H1 (cell line): ENCODE results near the gene FAM193A. TPM values are rescaled to one million over a fixed set of nuclear protein-coding genes. Genes with fewer than 3 reads are reported as not detected.

Experiments used
- CTCF ChIA-PET: fragments of 300-600 bp; sonication (Branson Sonifier 250); formaldehyde crosslinking; loops from one replicate; lab custom pipeline; 2021; ENCODE audit not compliant: partially characterized antibody; lab: Charles Lee
- POLR2A ChIA-PET: fragments of 300-600 bp; sonication (Branson Sonifier 250); formaldehyde crosslinking; loops from one replicate; lab custom pipeline; 2021; ENCODE audit warnings: inconsistent platforms; ENCODE audit not compliant: partially characterized antibody; lab: Charles Lee
- DNase-seq, 2 experiments: peaks; one replicate each; pipeline versions ENCODE4 v3.0.0 to v3.0.0-alpha.2; 2010 to 2022; ENCODE audit warnings: low spot score in 2 of 2, low read depth in 1 of 2, mixed read lengths in 1 of 2
- FAIRE-seq: peaks from 2 replicates; lab custom pipeline; 2011; peaks lifted over from hg19 to GRCh38; lab: Jason Lieb, UNC
- H2AFZ ChIP-seq: 2 replicates; pipeline ENCODE4 v1.8.1; 2012; ENCODE audit warnings: low read length, inconsistent platforms
- H2AK5ac ChIP-seq: 2 replicates; pipeline ENCODE4 v1.6.1; 2013; ENCODE audit warnings: low read depth, low read length
- H2BK120ac ChIP-seq: replicated peaks from 2 replicates; pipeline ENCODE3; 2013; ENCODE audit warnings: low read depth, low read length, inconsistent platforms
- H2BK12ac ChIP-seq: 2 replicates; pipeline ENCODE4 v1.6.1; 2013; ENCODE audit warnings: low read depth, low read length
- H2BK15ac ChIP-seq: 2 replicates; pipeline ENCODE4 v1.6.1; 2013; ENCODE audit warnings: low read length
- H2BK20ac ChIP-seq: 2 replicates; pipeline ENCODE4 v1.6.1; 2013; ENCODE audit warnings: low read length
- H2BK5ac ChIP-seq: 2 replicates; pipeline ENCODE4 v1.6.1; 2013; ENCODE audit warnings: low read depth, low read length
- H3K14ac ChIP-seq: 2 replicates; pipeline ENCODE4 v1.6.1; 2013; ENCODE audit warnings: inconsistent platforms; ENCODE audit not compliant: insufficient read length
- H3K18ac ChIP-seq: 2 replicates; pipeline ENCODE4 v1.6.1; 2013; ENCODE audit warnings: low read length; ENCODE audit errors: extremely low read depth
- H3K23ac ChIP-seq: 2 replicates; pipeline ENCODE4 v1.6.1; 2013; ENCODE audit warnings: inconsistent platforms; ENCODE audit not compliant: insufficient read length
- H3K23me2 ChIP-seq: 2 replicates; pipeline ENCODE4 v1.6.1; 2013; ENCODE audit warnings: low read depth, low read length
- H3K27ac ChIP-seq: 2 replicates; pipeline ENCODE4 v1.6.1; 2011; ENCODE audit warnings: low read depth, low read length, inconsistent platforms
- H3K27me3 ChIP-seq, 4 experiments: replicated peaks in 1 of 4; 1 replicate in 1 of 4; 2 replicates in 3 of 4; pipeline versions ENCODE4 v1.6.1 to v1.8.1; 2011 to 2013; ENCODE audit warnings: low read length in 3 of 4, mild to moderate bottlenecking in 3 of 4, inconsistent platforms in 2 of 4, mixed read lengths in 2 of 4, moderate library complexity in 1 of 4; ENCODE audit not compliant: control insufficient read depth in 3 of 4, insufficient read depth in 3 of 4; ENCODE audit errors: extremely low read depth in 1 of 4
- H3K36me3 ChIP-seq, 4 experiments: 2 replicates each; pipeline versions ENCODE4 v1.6.1 to v1.8.1; 2011 to 2013; ENCODE audit warnings: mild to moderate bottlenecking in 4 of 4, low read length in 3 of 4, moderate library complexity in 2 of 4, control low read depth in 1 of 4, inconsistent platforms in 1 of 4; ENCODE audit not compliant: insufficient read depth in 4 of 4, control insufficient read depth in 2 of 4
- H3K4ac ChIP-seq: replicated peaks from 2 replicates; pipeline ENCODE3; 2013; ENCODE audit warnings: low read length, low read depth, mixed read lengths, inconsistent platforms; ENCODE audit not compliant: insufficient read length
- H3K4me1 ChIP-seq, 4 experiments: replicated peaks in 1 of 4; 1 replicate in 1 of 4; 2 replicates in 3 of 4; pipeline versions ENCODE4 v1.6.1 to v1.8.1; 2011 to 2013; ENCODE audit warnings: low read length in 3 of 4, inconsistent platforms in 2 of 4, mixed read lengths in 1 of 4; ENCODE audit not compliant: insufficient read depth in 4 of 4, control insufficient read depth in 3 of 4
- H3K4me2 ChIP-seq, 2 experiments: 2 replicates each; pipeline versions ENCODE4 v1.6.1 to v1.8.1; 2011 to 2013; ENCODE audit warnings: low read depth in 2 of 2, low read length in 2 of 2, control low read depth in 1 of 2, inconsistent platforms in 1 of 2, mild to moderate bottlenecking in 1 of 2; ENCODE audit not compliant: insufficient read depth in 1 of 2
- H3K4me3 ChIP-seq, 4 experiments: fragments of 200-600, 300-600 bp in 1 of 4; sonication (generic), shearing (Covaris generic), sonication (Bioruptor Twin) in 1 of 4; 2 replicates each; pipeline versions ENCODE4 v1.5.1 to v1.8.1; 2011 to 2016; ENCODE audit warnings: low read length in 4 of 4, low read depth in 3 of 4, control low read depth in 2 of 4, inconsistent platforms in 2 of 4, mild to moderate bottlenecking in 2 of 4, mixed read lengths in 1 of 4, moderate library complexity in 1 of 4; ENCODE audit not compliant: insufficient read depth in 2 of 4; ENCODE audit errors: extremely low read depth in 1 of 4
- H3K56ac ChIP-seq: replicated peaks from 2 replicates; pipeline ENCODE3; 2013; ENCODE audit warnings: low read depth, mild to moderate bottlenecking, mixed read lengths, low read length, inconsistent platforms; ENCODE audit not compliant: insufficient read length
- H3K79me1 ChIP-seq: 2 replicates; pipeline ENCODE4 v1.6.1; 2013; ENCODE audit warnings: low read depth, low read length, control low read depth
- H3K79me2 ChIP-seq, 2 experiments: 2 replicates each; pipeline versions ENCODE4 v1.6.1 to v1.8.1; 2012 to 2013; ENCODE audit warnings: low read length in 2 of 2, mild to moderate bottlenecking in 2 of 2, inconsistent platforms in 1 of 2; ENCODE audit not compliant: insufficient read depth in 2 of 2, control insufficient read depth in 1 of 2
- H3K9ac ChIP-seq, 4 experiments: replicated peaks in 1 of 4; 1 replicate in 1 of 4; 2 replicates in 3 of 4; pipeline versions ENCODE4 v1.6.1 to v1.8.1; 2011 to 2013; ENCODE audit warnings: low read depth in 3 of 4, low read length in 3 of 4, control low read depth in 2 of 4, mild to moderate bottlenecking in 2 of 4, moderate library complexity in 2 of 4, inconsistent platforms in 1 of 4; ENCODE audit errors: extremely low read depth in 1 of 4
- H3K9me3 ChIP-seq, 2 experiments: 2 replicates each; pipeline versions ENCODE4 v1.6.1 to v1.8.1; 2012 to 2013; ENCODE audit warnings: mild to moderate bottlenecking in 2 of 2, moderate library complexity in 2 of 2, control low read depth in 1 of 2, inconsistent platforms in 1 of 2, low read depth in 1 of 2, low read length in 1 of 2, mixed read lengths in 1 of 2; ENCODE audit not compliant: insufficient read depth in 2 of 2
- H4K20me1 ChIP-seq, 2 experiments: replicated peaks in 1 of 2; 2 replicates each; pipeline versions ENCODE3 to v1.8.1; 2011 to 2013; ENCODE audit warnings: inconsistent platforms in 2 of 2, low read length in 2 of 2, mild to moderate bottlenecking in 1 of 2; ENCODE audit not compliant: insufficient read depth in 2 of 2, control insufficient read depth in 1 of 2
- H4K5ac ChIP-seq: 2 replicates; pipeline ENCODE4 v1.6.1; 2013; ENCODE audit warnings: low read length, low read depth, mixed read lengths, inconsistent platforms; ENCODE audit not compliant: insufficient read length
- H4K8ac ChIP-seq: 2 replicates; pipeline ENCODE4 v1.8.0; 2013; ENCODE audit warnings: mild to moderate bottlenecking, moderate library complexity, low read length, inconsistent platforms; ENCODE audit not compliant: insufficient read depth; ENCODE audit errors: extremely low read depth
- H4K91ac ChIP-seq: replicated peaks from 2 replicates; pipeline ENCODE3; 2013; ENCODE audit warnings: low read length, mixed read lengths, inconsistent platforms; ENCODE audit not compliant: insufficient read length
- SRF ChIP-seq: IDR thresholded peaks from 2 replicates; pipeline ENCODE4 v1.6.1; 2011; ENCODE audit warnings: mild to moderate bottlenecking, low read depth, low read length, moderate library complexity
- WGBS, 2 experiments: shearing (Covaris generic) in 1 of 2; methylation state at CpG; one replicate each; pipeline versions ENCODE4 v1.1.6 to v1.1.7; 2013 to 2015; ENCODE audit warnings: low lambda C conversion rate in 2 of 2, mixed read lengths in 2 of 2, inconsistent platforms in 1 of 2, low coverage in 1 of 2, missing lambda C conversion rate in 1 of 2; ENCODE audit not compliant: insufficient replicate concordance in 2 of 2, insufficient coverage in 1 of 2, insufficient read length in 1 of 2; ENCODE audit errors: extremely low coverage in 1 of 2, missing lambda C conversion rate in 1 of 2; 5-methylcytosine and 5-hydroxymethylcytosine counted together
- polyA plus RNA-seq, 7 experiments: library from polyadenylated mRNA; depleted of rRNA in 3 of 7; stranded (reverse) in 5 of 7; unstranded in 2 of 7; fragments of >200 nt in 5 of 7; fragments of 200-250 nt in 2 of 7; gene quantifications; 1 replicate in 5 of 7; 2 replicates in 1 of 7; 4 replicates in 1 of 7; pipeline versions ENCODE4 v1.2.1 to v1.2.3, GENCODE V29; 2011 to 2013; ENCODE audit warnings: missing spikeins in 2 of 7, mixed read lengths in 2 of 7
- total RNA-seq: library from RNA; stranded (reverse); fragmentation: NEBNext Ultra II Directional; extraction: Animal tissue kit (Norgen Biotek cat#: 25700); gene quantifications from 2 replicates; pipeline ENCODE4 v1.2.1, GENCODE V29; 2021

The FAM193A gene
- total and polyA plus RNA-seq, 2 of the 8 experiments (the other 6 are each of a cell fraction or from before 2014, with no cell fraction given) = 8.7 to 26.2 TPM

GRCh38 chr4:2500547-2500946, 35.9 kb upstream of the FAM193A start:
- H2BK20ac ChIP-seq = no peak overlapping the region
- no peak overlapping the region for H3K23ac ChIP-seq
- peaks cover 22 to 77% (median 58%) of the 10 kb centered on the region in 4 experiments for H3K36me3 ChIP-seq
- no peak overlapping the region for H3K4me3 ChIP-seq
- no peak overlapping the region for H4K8ac ChIP-seq
- CTCF ChIA-PET = no interaction called here
- H3K27me3 ChIP-seq = no peaks in the 10 kb centered on the region
- no peak overlapping the region for H2BK120ac ChIP-seq
- no peak overlapping the region for H4K91ac ChIP-seq
- POLR2A ChIA-PET = no interaction called here
- no peak overlapping the region for H3K4ac ChIP-seq
- DNase-seq (no peak), FAIRE-seq (no peak)
- no peak overlapping the region for H3K4me2 ChIP-seq
- no peak overlapping the region for H2AK5ac ChIP-seq
- no peaks in the 10 kb centered on the region; the same call in 1 of the 2 replicates for H3K23me2 ChIP-seq
- peaks cover 12% of the 10 kb centered on the region for H3K79me1 ChIP-seq
- H3K79me2 ChIP-seq = peaks cover 2 to 22% of the 10 kb centered on the region in 2 experiments; a peak in 2 of 4 replicates
- H2BK5ac ChIP-seq = no peak overlapping the region
- no peak overlapping the region for H3K14ac ChIP-seq
- H3K27ac ChIP-seq = no peak overlapping the region
- no peaks in the 10 kb centered on the region for H3K9me3 ChIP-seq
- H2AFZ ChIP-seq = no peak overlapping the region
- WGBS, 2 experiments = 96% methylated on average over 2 of the region's 2 CpGs; no CpG with 5 or more reads in 1 of the 2 experiments
- no peak for TF ChIP-seq SRF
- H3K56ac ChIP-seq = no peak overlapping the region
- H3K4me1 ChIP-seq = no peaks in the 10 kb centered on the region
- no peak overlapping the region for H3K9ac ChIP-seq
- no peak overlapping the region for H3K18ac ChIP-seq
- H4K20me1 ChIP-seq = peaks cover 12 to 19% of the 10 kb centered on the region in 2 experiments
- H2BK15ac ChIP-seq = no peak overlapping the region
- no peak overlapping the region for H2BK12ac ChIP-seq
- H4K5ac ChIP-seq = no peak overlapping the region
